Breast epithelium (tissue), 3 donors: ENCODE data around the gene PSMG3.

Source experiments
- POLR2A ChIP-seq: fragments of 450-650 bp; IDR thresholded peaks from one replicate; pipeline ENCODE4 v1.6.1; 2016; ENCODE audit warnings: antibody characterized with exemption, mild to moderate bottlenecking, moderate library complexity
- POLR2AphosphoS5 ChIP-seq, 3 donors: sonication (generic); formaldehyde crosslinking; IDR thresholded peaks; one replicate each; pipeline ENCODE4 v1.6.1; 2017; ENCODE audit warnings: antibody characterized with exemption in 3 of 3
- TF ChIP-seq, protein P1 (sequence below), 3 donors: fragments of 450-650 bp; IDR thresholded peaks; one replicate each; pipeline ENCODE4 v1.5.1; 2016 to 2017; ENCODE audit warnings: antibody characterized with exemption in 3 of 3, mild to moderate bottlenecking in 3 of 3, moderate library complexity in 3 of 3

GRCh38 chr7:1534330-1535099 is 35.3 kb downstream of the PSMG3 start:
- TF ChIP-seq, protein P1, sequence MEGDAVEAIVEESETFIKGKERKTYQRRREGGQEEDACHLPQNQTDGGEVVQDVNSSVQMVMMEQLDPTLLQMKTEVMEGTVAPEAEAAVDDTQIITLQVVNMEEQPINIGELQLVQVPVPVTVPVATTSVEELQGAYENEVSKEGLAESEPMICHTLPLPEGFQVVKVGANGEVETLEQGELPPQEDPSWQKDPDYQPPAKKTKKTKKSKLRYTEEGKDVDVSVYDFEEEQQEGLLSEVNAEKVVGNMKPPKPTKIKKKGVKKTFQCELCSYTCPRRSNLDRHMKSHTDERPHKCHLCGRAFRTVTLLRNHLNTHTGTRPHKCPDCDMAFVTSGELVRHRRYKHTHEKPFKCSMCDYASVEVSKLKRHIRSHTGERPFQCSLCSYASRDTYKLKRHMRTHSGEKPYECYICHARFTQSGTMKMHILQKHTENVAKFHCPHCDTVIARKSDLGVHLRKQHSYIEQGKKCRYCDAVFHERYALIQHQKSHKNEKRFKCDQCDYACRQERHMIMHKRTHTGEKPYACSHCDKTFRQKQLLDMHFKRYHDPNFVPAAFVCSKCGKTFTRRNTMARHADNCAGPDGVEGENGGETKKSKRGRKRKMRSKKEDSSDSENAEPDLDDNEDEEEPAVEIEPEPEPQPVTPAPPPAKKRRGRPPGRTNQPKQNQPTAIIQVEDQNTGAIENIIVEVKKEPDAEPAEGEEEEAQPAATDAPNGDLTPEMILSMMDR (IDR thresholded peaks at IDR 0.05) = no peak
- no peak for TF ChIP-seq POLR2AphosphoS5 (IDR thresholded peaks at IDR 0.05)
- no peak for TF ChIP-seq POLR2A
